H1 (cell line): ENCODE measurements around the gene ACBD6. TPM values are rescaled to one million over a fixed set of nuclear protein-coding genes. Genes with fewer than 3 reads are reported as not detected.

ENCODE experiments used
- CTCF ChIA-PET: fragments of 300-600 bp; sonication (Branson Sonifier 250); formaldehyde crosslinking; loops from one replicate; lab custom pipeline; 2021; ENCODE audit not compliant: partially characterized antibody; lab: Charles Lee
- POLR2A ChIA-PET: fragments of 300-600 bp; sonication (Branson Sonifier 250); formaldehyde crosslinking; loops from one replicate; lab custom pipeline; 2021; ENCODE audit warnings: inconsistent platforms; ENCODE audit not compliant: partially characterized antibody; lab: Charles Lee
- DNase-seq, 2 experiments: peaks; one replicate each; pipeline versions ENCODE4 v3.0.0 to v3.0.0-alpha.2; 2010 to 2022; ENCODE audit warnings: low spot score in 2 of 2, low read depth in 1 of 2, mixed read lengths in 1 of 2
- FAIRE-seq: peaks from 2 replicates; lab custom pipeline; 2011; peaks lifted over from hg19 to GRCh38; lab: Jason Lieb, UNC
- H2AFZ ChIP-seq: 2 replicates; pipeline ENCODE4 v1.8.1; 2012; ENCODE audit warnings: low read length, inconsistent platforms
- H2AK5ac ChIP-seq: 2 replicates; pipeline ENCODE4 v1.6.1; 2013; ENCODE audit warnings: low read depth, low read length
- H2BK120ac ChIP-seq: replicated peaks from 2 replicates; pipeline ENCODE3; 2013; ENCODE audit warnings: low read depth, low read length, inconsistent platforms
- H2BK12ac ChIP-seq: 2 replicates; pipeline ENCODE4 v1.6.1; 2013; ENCODE audit warnings: low read depth, low read length
- H2BK15ac ChIP-seq: 2 replicates; pipeline ENCODE4 v1.6.1; 2013; ENCODE audit warnings: low read length
- H2BK20ac ChIP-seq: 2 replicates; pipeline ENCODE4 v1.6.1; 2013; ENCODE audit warnings: low read length
- H2BK5ac ChIP-seq: 2 replicates; pipeline ENCODE4 v1.6.1; 2013; ENCODE audit warnings: low read depth, low read length
- H3K14ac ChIP-seq: 2 replicates; pipeline ENCODE4 v1.6.1; 2013; ENCODE audit warnings: inconsistent platforms; ENCODE audit not compliant: insufficient read length
- H3K18ac ChIP-seq: 2 replicates; pipeline ENCODE4 v1.6.1; 2013; ENCODE audit warnings: low read length; ENCODE audit errors: extremely low read depth
- H3K23ac ChIP-seq: 2 replicates; pipeline ENCODE4 v1.6.1; 2013; ENCODE audit warnings: inconsistent platforms; ENCODE audit not compliant: insufficient read length
- H3K23me2 ChIP-seq: 2 replicates; pipeline ENCODE4 v1.6.1; 2013; ENCODE audit warnings: low read depth, low read length
- H3K27ac ChIP-seq: 2 replicates; pipeline ENCODE4 v1.6.1; 2011; ENCODE audit warnings: low read depth, low read length, inconsistent platforms
- H3K27me3 ChIP-seq, 4 experiments: replicated peaks in 1 of 4; 1 replicate in 1 of 4; 2 replicates in 3 of 4; pipeline versions ENCODE4 v1.6.1 to v1.8.1; 2011 to 2013; ENCODE audit warnings: low read length in 3 of 4, mild to moderate bottlenecking in 3 of 4, inconsistent platforms in 2 of 4, mixed read lengths in 2 of 4, moderate library complexity in 1 of 4; ENCODE audit not compliant: control insufficient read depth in 3 of 4, insufficient read depth in 3 of 4; ENCODE audit errors: extremely low read depth in 1 of 4
- H3K36me3 ChIP-seq, 4 experiments: 2 replicates each; pipeline versions ENCODE4 v1.6.1 to v1.8.1; 2011 to 2013; ENCODE audit warnings: mild to moderate bottlenecking in 4 of 4, low read length in 3 of 4, moderate library complexity in 2 of 4, control low read depth in 1 of 4, inconsistent platforms in 1 of 4; ENCODE audit not compliant: insufficient read depth in 4 of 4, control insufficient read depth in 2 of 4
- H3K4ac ChIP-seq: replicated peaks from 2 replicates; pipeline ENCODE3; 2013; ENCODE audit warnings: low read length, low read depth, mixed read lengths, inconsistent platforms; ENCODE audit not compliant: insufficient read length
- H3K4me1 ChIP-seq, 4 experiments: replicated peaks in 1 of 4; 1 replicate in 1 of 4; 2 replicates in 3 of 4; pipeline versions ENCODE4 v1.6.1 to v1.8.1; 2011 to 2013; ENCODE audit warnings: low read length in 3 of 4, inconsistent platforms in 2 of 4, mixed read lengths in 1 of 4; ENCODE audit not compliant: insufficient read depth in 4 of 4, control insufficient read depth in 3 of 4
- H3K4me2 ChIP-seq, 2 experiments: 2 replicates each; pipeline versions ENCODE4 v1.6.1 to v1.8.1; 2011 to 2013; ENCODE audit warnings: low read depth in 2 of 2, low read length in 2 of 2, control low read depth in 1 of 2, inconsistent platforms in 1 of 2, mild to moderate bottlenecking in 1 of 2; ENCODE audit not compliant: insufficient read depth in 1 of 2
- H3K4me3 ChIP-seq, 4 experiments: fragments of 200-600, 300-600 bp in 1 of 4; sonication (generic), shearing (Covaris generic), sonication (Bioruptor Twin) in 1 of 4; 2 replicates each; pipeline versions ENCODE4 v1.5.1 to v1.8.1; 2011 to 2016; ENCODE audit warnings: low read length in 4 of 4, low read depth in 3 of 4, control low read depth in 2 of 4, inconsistent platforms in 2 of 4, mild to moderate bottlenecking in 2 of 4, mixed read lengths in 1 of 4, moderate library complexity in 1 of 4; ENCODE audit not compliant: insufficient read depth in 2 of 4; ENCODE audit errors: extremely low read depth in 1 of 4
- H3K56ac ChIP-seq: replicated peaks from 2 replicates; pipeline ENCODE3; 2013; ENCODE audit warnings: low read depth, mild to moderate bottlenecking, mixed read lengths, low read length, inconsistent platforms; ENCODE audit not compliant: insufficient read length
- H3K79me1 ChIP-seq: 2 replicates; pipeline ENCODE4 v1.6.1; 2013; ENCODE audit warnings: low read depth, low read length, control low read depth
- H3K79me2 ChIP-seq, 2 experiments: 2 replicates each; pipeline versions ENCODE4 v1.6.1 to v1.8.1; 2012 to 2013; ENCODE audit warnings: low read length in 2 of 2, mild to moderate bottlenecking in 2 of 2, inconsistent platforms in 1 of 2; ENCODE audit not compliant: insufficient read depth in 2 of 2, control insufficient read depth in 1 of 2
- H3K9ac ChIP-seq, 4 experiments: replicated peaks in 1 of 4; 1 replicate in 1 of 4; 2 replicates in 3 of 4; pipeline versions ENCODE4 v1.6.1 to v1.8.1; 2011 to 2013; ENCODE audit warnings: low read depth in 3 of 4, low read length in 3 of 4, control low read depth in 2 of 4, mild to moderate bottlenecking in 2 of 4, moderate library complexity in 2 of 4, inconsistent platforms in 1 of 4; ENCODE audit errors: extremely low read depth in 1 of 4
- H3K9me3 ChIP-seq, 2 experiments: 2 replicates each; pipeline versions ENCODE4 v1.6.1 to v1.8.1; 2012 to 2013; ENCODE audit warnings: mild to moderate bottlenecking in 2 of 2, moderate library complexity in 2 of 2, control low read depth in 1 of 2, inconsistent platforms in 1 of 2, low read depth in 1 of 2, low read length in 1 of 2, mixed read lengths in 1 of 2; ENCODE audit not compliant: insufficient read depth in 2 of 2
- H4K20me1 ChIP-seq, 2 experiments: replicated peaks in 1 of 2; 2 replicates each; pipeline versions ENCODE3 to v1.8.1; 2011 to 2013; ENCODE audit warnings: inconsistent platforms in 2 of 2, low read length in 2 of 2, mild to moderate bottlenecking in 1 of 2; ENCODE audit not compliant: insufficient read depth in 2 of 2, control insufficient read depth in 1 of 2
- H4K5ac ChIP-seq: 2 replicates; pipeline ENCODE4 v1.6.1; 2013; ENCODE audit warnings: low read length, low read depth, mixed read lengths, inconsistent platforms; ENCODE audit not compliant: insufficient read length
- H4K8ac ChIP-seq: 2 replicates; pipeline ENCODE4 v1.8.0; 2013; ENCODE audit warnings: mild to moderate bottlenecking, moderate library complexity, low read length, inconsistent platforms; ENCODE audit not compliant: insufficient read depth; ENCODE audit errors: extremely low read depth
- H4K91ac ChIP-seq: replicated peaks from 2 replicates; pipeline ENCODE3; 2013; ENCODE audit warnings: low read length, mixed read lengths, inconsistent platforms; ENCODE audit not compliant: insufficient read length
- ASH2L ChIP-seq: fragments of 200-600, 300-600 bp; sonication (generic); IDR thresholded peaks from one replicate; pipeline ENCODE4 v1.7.1; 2017; ENCODE audit warnings: low read length
- CBX8 ChIP-seq: fragments of 300-800, 300-1000 bp; sonication (generic); IDR thresholded peaks from 2 replicates; pipeline ENCODE4 v1.7.1; 2016; ENCODE audit warnings: low read depth, low read length, borderline replicate concordance
- GABPA ChIP-seq: IDR thresholded peaks from 2 replicates; pipeline ENCODE4 v1.6.1; 2011; ENCODE audit warnings: mild to moderate bottlenecking, low read length, moderate library complexity, borderline replicate concordance; ENCODE audit not compliant: insufficient read depth
- JUND ChIP-seq: IDR thresholded peaks from 2 replicates; pipeline ENCODE4 v1.6.1; 2011; ENCODE audit warnings: mild to moderate bottlenecking, improper control_type of control experiment, low read length
- MAX ChIP-seq: IDR thresholded peaks from 2 replicates; pipeline ENCODE4 v1.6.1; 2012; ENCODE audit warnings: inconsistent platforms
- NANOG ChIP-seq: IDR thresholded peaks from 2 replicates; pipeline ENCODE4 v1.6.1; 2011; ENCODE audit warnings: low read length, low read depth, mild to moderate bottlenecking, inconsistent platforms; ENCODE audit not compliant: insufficient read depth, poor library complexity, severe bottlenecking
- POLR2AphosphoS5 ChIP-seq: IDR thresholded peaks from 2 replicates; pipeline ENCODE4 v1.6.1; 2011; ENCODE audit warnings: low read depth, low read length
- SIN3A ChIP-seq, 2 experiments: IDR thresholded peaks in 1 of 2; conservative IDR thresholded peaks in 1 of 2; 2 replicates each; pipeline ENCODE4 v1.6.1; 2011 to 2012; ENCODE audit warnings: low read length in 2 of 2, improper control_type of control experiment in 1 of 2, low read depth in 1 of 2, mild to moderate bottlenecking in 1 of 2
- SP1 ChIP-seq: IDR thresholded peaks from 2 replicates; pipeline ENCODE4 v1.6.1; 2011; ENCODE audit warnings: low read depth, low read length
- SRF ChIP-seq: IDR thresholded peaks from 2 replicates; pipeline ENCODE4 v1.6.1; 2011; ENCODE audit warnings: mild to moderate bottlenecking, low read depth, low read length, moderate library complexity
- ZNF274 ChIP-seq: IDR thresholded peaks from 2 replicates; pipeline ENCODE4 v1.7.0; 2012; ENCODE audit warnings: low read length, borderline replicate concordance; ENCODE audit errors: extremely low read depth
- WGBS, 2 experiments: shearing (Covaris generic) in 1 of 2; methylation state at CpG; one replicate each; pipeline versions ENCODE4 v1.1.6 to v1.1.7; 2013 to 2015; ENCODE audit warnings: low lambda C conversion rate in 2 of 2, mixed read lengths in 2 of 2, inconsistent platforms in 1 of 2, low coverage in 1 of 2, missing lambda C conversion rate in 1 of 2; ENCODE audit not compliant: insufficient replicate concordance in 2 of 2, insufficient coverage in 1 of 2, insufficient read length in 1 of 2; ENCODE audit errors: extremely low coverage in 1 of 2, missing lambda C conversion rate in 1 of 2; 5-methylcytosine and 5-hydroxymethylcytosine counted together
- polyA plus RNA-seq, 7 experiments: library from polyadenylated mRNA; depleted of rRNA in 3 of 7; stranded (reverse) in 5 of 7; unstranded in 2 of 7; fragments of >200 nt in 5 of 7; fragments of 200-250 nt in 2 of 7; gene quantifications; 1 replicate in 5 of 7; 2 replicates in 1 of 7; 4 replicates in 1 of 7; pipeline versions ENCODE4 v1.2.1 to v1.2.3, GENCODE V29; 2011 to 2013; ENCODE audit warnings: missing spikeins in 2 of 7, mixed read lengths in 2 of 7
- total RNA-seq: library from RNA; stranded (reverse); fragmentation: NEBNext Ultra II Directional; extraction: Animal tissue kit (Norgen Biotek cat#: 25700); gene quantifications from 2 replicates; pipeline ENCODE4 v1.2.1, GENCODE V29; 2021

ACBD6 gene
- total and polyA plus RNA-seq, 2 of the 8 experiments (the other 6 are each of a cell fraction or from before 2014, with no cell fraction given) = 52.0 to 67.7 TPM

- TF ChIP-seq ASH2L (no peak), NANOG (no peak), SRF (no peak), MAX (no peak), JUND (no peak), ZNF274 (no peak), SIN3A (conservative IDR thresholded peaks at IDR 0.05 in 1 of 2, IDR thresholded peaks at IDR 0.05 in 1 of 2; ENCODE audit: low read depth in 1 of 2, low read length in 2 of 2) (no peak), CBX8 (no peak), SP1 (no peak), POLR2AphosphoS5 (no peak), GABPA (no peak)
- TF ChIP-seq, all 59 proteins: peak for 0
- Histone ChIP-seq H2BK120ac (peak overlapping the region; percentile 40), H4K8ac (peak overlapping the region; percentile 32; the same call in 1 of the 2 replicates), H3K4me3 (no peak overlapping the region), H3K14ac (no peak overlapping the region), H3K18ac (peak overlapping the region; percentile 16; the same call in 1 of the 2 replicates), H2BK12ac (peak overlapping the region; percentile 100), H3K36me3 (no peaks in the 10 kb centered on the region), H3K23me2 (peaks cover 2% of the 10 kb centered on the region; the same call in 1 of the 2 replicates), H2BK15ac (peak overlapping the region; percentile 100), H3K4ac (peak overlapping the region; percentile 30), H3K9ac (no peak overlapping the region), H3K4me2 (no peak overlapping the region), H3K56ac (no peak overlapping the region), H3K27ac (no peak overlapping the region), H2AFZ (no peak overlapping the region), H2BK5ac (peak overlapping the region; percentile 89), H4K91ac (peak overlapping the region; percentile 75), H2AK5ac (peak overlapping the region; percentile 100), H4K5ac (no peak overlapping the region), H3K9me3 (no peaks in the 10 kb centered on the region), H3K27me3 (no peaks in the 10 kb centered on the region; a peak in 1 of 7 replicates), H3K4me1 (peaks cover 9 to 27% (median 21%) of the 10 kb centered on the region in 4 experiments), H3K79me2 (no peaks in the 10 kb centered on the region), H4K20me1 (peaks cover 0 to 2% of the 10 kb centered on the region in 2 experiments), H3K23ac (no peak overlapping the region), H3K79me1 (no peaks in the 10 kb centered on the region), H2BK20ac (peak overlapping the region; percentile 67)
- DNase-seq (no peak), FAIRE-seq (no peak)
- ChIA-PET POLR2A (interaction anchor here (2.4 to 3.4 kb wide), 3 partner anchors 11 to 19 kb away, joined by 6 to 12 read pairs (median 12); partner anchors contain the start of gene LHX4), CTCF (interaction anchor here (0.6 to 17.1 kb wide), 26 partner anchors 9 to 613 kb away, joined by 3 to 244 read pairs (median 7); no protein-coding TSS in a partner anchor)
- WGBS, 2 experiments = 84% methylated on average over 13 of the region's 13 CpGs; no CpG with 5 or more reads in 1 of the 2 experiments
Observed at GRCh38 chr1:180249725-180250498, 252.5 kb downstream of the ACBD6 start.
